Heart left ventricle (tissue), 13 donors: Measurements from ENCODE around the gene CLEC16A.

Source experiments
- CTCF ChIP-seq, 12 donors: fragments of 200-600 bp; sonication (generic) in 4 of 12; IDR thresholded peaks; one replicate each; pipeline versions ENCODE4 v1.5.0 to v1.8.0; 2018 to 2022; ENCODE audit warnings: antibody characterized with exemption in 12 of 12, mild to moderate bottlenecking in 5 of 12
- POLR2A ChIP-seq, 2 donors: fragments of 450-650 bp; IDR thresholded peaks; one replicate each; pipeline ENCODE4 v1.6.1; 2017; ENCODE audit warnings: antibody characterized with exemption in 2 of 2, mild to moderate bottlenecking in 2 of 2, moderate library complexity in 2 of 2
- donor health status: ischemic (EF 13 %, LVEDD 7.1; RV severe dilation, severe dysfunction).
- donor health status: DM: no; HTN: yes; CAD: no.
- donor health status: DM: no; HTN: no; CAD: no.
- donor health status: ischemic (EF 25% LVEDD 6.9; RV normal size, moderate dysfunction).
- donor health status: ischemic (EF 25% LVEDD 5.7; RV mildly dilated, moderate dysfunction).
- donor health status: ischemic (EF 35%, LVEDD 5.7; RV mildly dilated, moderate dysfunction).
- donor health status: nonischemic (EF 11% LVEDD 7.7; RV severe dilation, severe dysfunction).
- donor health status: DM: yes; HTN: yes; CAD: no.
- donor health status: PGD.
- donor health status: ischemic (EF 29% LVEDD 5.4; RV normal size, mild dysfunction).
- donor health status: nonischemic (EF 23%, LVEDD 6.1; RV moderate dilation, normal function).

GRCh38 chr16:11060364-11060763, 116.0 kb downstream of the CLEC16A start:
- TF ChIP-seq CTCF (IDR thresholded peaks at IDR 0.05) (no peak), POLR2A (IDR thresholded peaks at IDR 0.05) (no peak)
